SKM-1 treated with dmso at 0.1 percent for 144 hours (cell line): ENCODE measurements around the gene TMC1.
A peak's percentile ranks its signal among the peaks of the same experiment; 100 is the strongest.

Source experiments
- DNase-seq: peaks from one replicate; lab custom pipeline; 2025; ENCODE audit not compliant: unreplicated experiment; lab: John Stamatoyannopoulos, UW

The TMC1 gene

DNA sequence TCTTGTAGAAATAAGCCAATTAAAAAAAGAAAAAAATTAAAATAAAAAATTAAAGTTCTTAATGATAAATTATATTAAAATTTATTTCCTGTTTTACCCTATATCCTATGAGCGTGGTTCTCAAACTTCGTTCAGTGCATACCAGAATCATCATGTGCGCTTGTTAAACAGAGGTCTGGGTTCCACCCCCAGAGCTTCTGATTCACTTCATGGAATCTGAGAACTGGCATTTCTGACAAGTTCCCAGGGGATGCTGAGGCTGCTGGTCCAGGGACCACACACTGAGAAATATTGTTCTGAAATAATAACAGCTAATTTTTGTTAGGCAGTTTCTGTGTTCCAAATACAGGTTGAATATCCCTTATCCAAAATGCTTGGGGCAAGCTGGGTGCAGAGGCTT lies 79.3 kb downstream of the TMC1 start:
- no peak for DNase-seq

DNA sequence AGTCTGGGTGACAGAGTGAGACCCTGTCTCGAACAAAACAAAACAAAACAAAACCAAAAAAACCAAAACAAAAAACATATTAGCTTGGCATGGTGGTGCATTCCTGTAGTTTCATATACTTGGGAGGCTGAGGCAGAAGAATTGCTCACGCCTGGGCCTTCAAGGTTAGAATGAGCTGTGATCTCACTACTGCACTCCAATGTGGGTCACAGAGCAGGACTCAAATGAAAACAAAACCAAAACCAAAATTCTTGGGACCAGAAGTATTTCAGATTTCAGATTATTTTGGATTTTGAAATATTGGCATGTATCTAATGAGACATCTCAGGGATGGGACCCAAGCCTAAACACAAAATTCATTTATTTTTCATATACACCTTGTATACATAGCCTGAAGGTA lies 80.2 kb downstream of the TMC1 start:
- no peak for DNase-seq

DNA sequence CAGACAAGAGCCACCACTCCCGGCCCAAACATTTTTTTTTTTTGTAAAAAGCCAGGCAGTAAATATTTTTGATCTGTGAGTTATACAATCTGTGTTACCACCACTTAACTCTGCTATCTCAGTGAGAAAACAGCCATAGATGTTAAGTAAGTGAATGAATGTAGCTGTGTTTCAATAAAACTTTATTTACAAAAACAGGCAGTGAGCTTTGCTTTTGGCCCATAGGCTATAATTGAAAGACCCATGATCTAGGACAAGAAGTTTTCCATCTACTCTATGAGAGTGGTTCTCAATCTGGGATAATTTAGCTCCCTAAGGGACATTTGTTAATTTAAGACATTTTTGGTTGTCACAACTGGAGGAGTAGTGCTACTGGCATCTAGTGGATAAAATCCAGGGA lies 91.0 kb downstream of the TMC1 start:
- no peak for DNase-seq

DNA sequence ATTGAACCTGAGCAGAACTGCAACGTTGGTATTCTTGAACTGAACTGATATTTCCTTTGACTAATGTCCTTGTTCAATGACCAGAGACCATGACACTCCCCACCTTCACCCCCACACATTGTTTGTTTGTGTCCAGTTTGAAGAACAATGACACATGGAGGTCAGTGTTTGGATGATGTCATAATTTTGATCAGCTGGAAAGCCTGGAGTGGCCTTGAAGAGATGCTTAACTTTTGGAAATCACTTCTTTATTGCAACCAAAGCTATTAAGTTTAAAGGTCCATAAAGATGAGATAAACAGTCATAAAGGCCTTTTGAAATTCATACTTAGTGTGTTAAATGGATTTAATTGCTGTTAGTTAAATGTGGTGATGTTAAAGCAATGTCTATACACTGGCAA lies 92.7 kb downstream of the TMC1 start:
- DNase-seq = no peak

DNA sequence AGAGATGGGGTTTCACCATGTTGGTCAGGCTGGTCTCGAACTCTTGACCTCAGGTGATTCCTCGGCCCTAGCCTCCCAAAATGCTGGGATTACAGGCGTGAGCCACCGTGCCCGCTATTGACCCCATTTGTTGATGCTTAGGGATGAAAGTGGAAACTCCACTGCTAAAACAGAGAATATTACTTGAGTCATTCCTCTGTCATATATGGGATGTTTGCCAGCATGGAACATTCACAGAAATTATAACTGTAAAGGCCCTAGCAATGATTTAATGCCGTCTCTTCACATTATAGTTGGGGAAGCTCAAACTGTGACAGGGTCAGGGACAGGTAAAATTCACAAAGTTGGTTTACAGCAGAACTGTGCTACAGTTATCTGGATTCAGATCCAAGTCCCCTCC lies 94.5 kb downstream of the TMC1 start:
- no peak for DNase-seq

DNA sequence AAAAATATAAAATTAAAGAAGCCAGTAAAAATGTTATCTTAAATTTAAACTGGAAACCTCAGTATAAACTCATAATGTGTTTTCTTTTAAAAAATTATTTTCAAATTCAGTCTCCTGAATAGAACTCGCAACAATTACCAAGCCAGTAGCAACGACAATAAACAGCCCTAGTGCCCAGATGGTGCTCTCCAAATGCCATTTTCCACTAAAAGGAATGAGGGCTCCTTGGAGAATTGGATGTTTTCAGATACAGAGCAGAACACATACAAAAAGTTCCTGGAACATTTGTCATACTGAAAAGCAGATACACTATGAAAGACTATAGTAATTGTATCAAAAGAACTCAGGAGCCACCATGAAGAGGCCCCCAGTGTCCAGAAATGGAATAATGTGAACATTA lies 97.4 kb downstream of the TMC1 start:
- no peak for DNase-seq

DNA sequence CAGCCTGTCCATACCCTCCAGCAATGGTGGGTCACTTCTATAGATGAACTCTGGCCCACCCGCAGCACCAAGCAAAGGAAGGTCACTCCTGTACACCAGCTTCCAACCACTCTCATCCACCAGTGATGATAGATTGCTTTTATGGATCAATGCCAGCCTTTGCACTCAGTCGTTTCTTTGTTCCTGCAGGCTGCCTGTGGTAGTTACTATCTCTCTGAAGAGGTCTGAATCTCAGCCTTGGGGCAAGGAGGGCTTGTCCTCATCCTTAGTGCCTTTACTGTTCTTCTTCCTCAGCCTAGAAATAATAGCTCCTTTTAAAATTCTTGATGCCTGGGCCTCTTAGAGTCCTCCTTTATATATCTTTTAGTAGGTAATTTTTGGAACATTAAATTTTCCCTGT lies 100.8 kb downstream of the TMC1 start:
- DNase-seq = no peak

DNA sequence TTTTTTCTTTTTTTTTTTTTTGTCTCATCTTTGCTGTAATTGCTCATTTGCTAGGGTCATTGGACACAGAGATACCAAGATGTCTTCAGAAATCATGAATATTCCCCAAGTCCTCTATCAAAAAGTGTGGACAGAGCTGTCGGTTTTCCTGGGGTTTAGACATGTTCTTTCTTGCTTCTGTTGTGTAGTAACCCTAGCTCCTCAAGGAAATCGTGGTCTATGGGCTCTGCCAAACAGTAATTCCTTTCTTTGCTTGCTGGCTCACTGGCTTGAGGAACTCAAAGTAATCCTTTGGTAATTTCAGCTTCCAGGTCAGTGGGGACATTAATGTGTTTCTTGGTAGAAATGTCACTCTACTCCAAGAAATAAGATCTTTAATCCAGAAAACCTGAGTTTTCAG lies 101.7 kb downstream of the TMC1 start:
- DNase-seq = no peak

DNA sequence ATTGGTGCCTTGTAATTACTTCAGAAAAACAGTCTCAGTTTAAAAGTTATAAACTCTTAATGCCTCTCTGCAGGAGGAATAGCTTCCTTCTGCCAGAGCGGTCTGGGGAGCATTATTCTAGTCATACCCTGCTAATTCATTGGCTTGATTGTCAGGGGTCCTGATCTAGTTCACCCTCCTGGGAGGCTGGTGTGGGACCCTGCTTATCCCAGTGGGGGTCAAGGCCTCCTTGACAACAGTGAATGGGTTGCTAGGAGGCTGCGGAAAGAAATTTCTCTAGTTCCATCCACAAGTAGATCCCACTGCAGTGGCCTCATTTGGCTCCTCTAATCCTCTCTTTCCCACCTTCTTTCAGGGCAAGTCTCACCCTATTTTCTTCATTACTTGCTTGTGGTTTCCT lies 105.7 kb downstream of the TMC1 start:
- DNase-seq = no peak

DNA sequence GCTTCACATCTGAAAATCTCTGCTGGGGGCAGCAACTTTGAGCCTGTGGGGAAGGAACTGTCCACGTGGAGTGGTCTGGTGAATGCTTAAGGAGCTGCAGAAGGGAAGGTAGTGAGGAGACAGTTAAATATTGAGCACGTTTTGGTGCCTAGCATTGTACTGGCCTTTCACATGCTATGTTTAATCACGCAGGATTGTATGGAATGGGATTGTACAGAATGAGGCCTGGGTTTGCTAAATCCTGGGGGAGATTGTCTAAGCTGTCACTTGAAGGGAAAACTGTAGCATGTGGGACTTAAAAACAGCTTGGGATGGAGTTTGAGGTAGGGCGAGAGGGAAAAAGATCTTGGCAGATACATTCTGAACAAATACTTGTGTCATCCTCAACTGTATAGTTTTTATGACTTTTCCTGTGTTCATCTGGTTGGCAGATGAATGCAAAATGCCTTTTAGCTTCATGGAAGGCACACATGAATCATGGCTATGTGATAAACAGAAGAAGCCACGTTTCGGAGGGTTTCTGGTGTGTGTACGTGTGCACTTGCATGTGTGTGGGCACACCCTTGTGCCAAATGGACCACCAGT lies 106.6 kb downstream of the TMC1 start:
- DNase-seq = no peak

DNA sequence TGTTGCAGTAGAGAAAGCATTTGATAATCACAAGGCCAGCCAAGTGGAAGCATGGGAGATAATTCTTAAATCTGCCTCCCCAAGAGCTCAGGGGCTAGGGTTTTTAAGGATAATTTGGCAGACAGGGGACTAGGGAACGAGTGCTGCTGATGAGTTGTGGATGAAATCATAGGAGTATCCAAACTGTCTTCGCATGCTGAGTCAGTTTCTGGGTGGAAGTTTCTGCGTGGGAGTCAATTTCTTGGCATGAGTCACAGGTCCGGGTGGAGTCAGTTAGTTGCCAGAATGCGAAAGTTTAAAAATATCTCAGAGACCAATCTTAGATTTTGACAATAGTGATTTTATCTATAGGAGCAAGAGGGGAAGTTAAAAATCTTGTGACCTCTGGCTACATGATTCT lies 112.6 kb downstream of the TMC1 start:
- no peak for DNase-seq

DNA sequence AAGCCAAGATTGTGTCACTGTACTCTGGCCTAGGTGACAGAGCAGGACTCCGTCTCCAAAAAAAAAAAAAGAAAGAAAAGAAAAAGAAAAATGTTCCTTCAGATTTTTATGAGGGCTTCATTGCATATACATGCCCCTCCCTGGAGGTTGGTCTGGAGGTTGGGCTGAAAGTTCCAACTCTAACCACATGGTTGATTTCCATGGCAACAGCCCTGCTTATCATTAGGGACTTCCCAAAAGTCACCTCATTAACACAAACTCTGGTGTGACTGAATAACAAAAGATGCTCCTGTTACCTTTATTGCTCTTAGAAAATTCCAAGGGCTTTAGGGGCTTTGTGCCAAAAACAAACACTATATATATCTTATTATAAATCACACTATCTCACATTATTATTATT lies 113.8 kb downstream of the TMC1 start:
- DNase-seq = no peak

DNA sequence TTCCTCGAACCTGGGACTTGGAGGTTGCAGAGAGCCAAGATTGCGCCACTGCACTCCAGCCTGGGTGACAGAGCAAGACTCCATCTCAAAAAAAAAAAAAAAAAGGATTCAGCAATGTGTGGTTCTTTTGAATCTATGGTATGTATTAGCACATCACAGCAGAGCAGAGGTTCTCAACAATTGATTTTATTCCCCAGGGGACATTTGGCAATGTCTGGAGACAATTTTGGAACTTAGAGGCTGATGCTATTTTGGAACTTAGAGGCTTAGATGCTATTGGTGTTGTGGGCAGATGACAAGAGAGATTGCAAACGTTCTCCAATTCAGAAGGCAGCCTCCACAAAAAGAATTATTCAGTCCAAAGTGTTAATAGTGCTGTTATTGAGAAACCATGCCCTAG lies 115.2 kb downstream of the TMC1 start:
- DNase-seq = no peak

DNA sequence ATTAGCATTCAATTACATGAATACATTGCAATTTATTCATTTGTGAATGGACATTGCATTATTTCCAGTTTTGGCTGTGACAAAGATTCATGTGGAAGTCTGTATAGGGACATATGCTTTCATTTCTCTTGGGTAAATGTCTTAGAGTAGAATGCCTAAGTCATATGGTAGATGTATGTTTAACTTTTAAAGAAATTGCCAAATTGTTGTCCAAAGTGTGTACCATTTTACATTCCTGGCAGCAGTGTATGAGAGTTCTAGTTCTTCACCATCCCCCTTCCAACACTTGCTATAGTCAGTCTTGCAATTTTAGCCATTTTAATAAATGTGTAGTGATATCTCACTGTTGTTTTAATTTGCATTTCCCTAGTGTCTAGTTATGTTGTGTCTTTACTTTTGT lies 122.2 kb downstream of the TMC1 start:
- no peak for DNase-seq

DNA sequence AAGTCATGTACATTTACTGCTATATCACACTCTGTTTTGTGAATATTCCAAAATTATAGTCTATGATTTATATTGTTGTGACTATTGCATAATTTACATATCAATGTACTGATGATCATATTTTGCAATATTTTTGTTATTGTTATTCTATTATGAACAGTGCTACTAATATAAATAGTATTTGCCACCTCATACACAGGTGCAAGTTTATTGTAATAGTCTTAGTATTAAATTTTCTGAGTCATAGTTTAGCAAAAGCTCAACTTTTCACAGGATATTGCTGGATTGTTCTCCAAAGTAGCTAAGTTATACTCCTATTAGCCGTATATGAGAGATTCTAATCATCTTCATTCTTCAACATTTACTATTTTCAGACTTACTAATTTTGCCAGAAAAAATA lies 124.7 kb downstream of the TMC1 start:
- no peak for DNase-seq

DNA sequence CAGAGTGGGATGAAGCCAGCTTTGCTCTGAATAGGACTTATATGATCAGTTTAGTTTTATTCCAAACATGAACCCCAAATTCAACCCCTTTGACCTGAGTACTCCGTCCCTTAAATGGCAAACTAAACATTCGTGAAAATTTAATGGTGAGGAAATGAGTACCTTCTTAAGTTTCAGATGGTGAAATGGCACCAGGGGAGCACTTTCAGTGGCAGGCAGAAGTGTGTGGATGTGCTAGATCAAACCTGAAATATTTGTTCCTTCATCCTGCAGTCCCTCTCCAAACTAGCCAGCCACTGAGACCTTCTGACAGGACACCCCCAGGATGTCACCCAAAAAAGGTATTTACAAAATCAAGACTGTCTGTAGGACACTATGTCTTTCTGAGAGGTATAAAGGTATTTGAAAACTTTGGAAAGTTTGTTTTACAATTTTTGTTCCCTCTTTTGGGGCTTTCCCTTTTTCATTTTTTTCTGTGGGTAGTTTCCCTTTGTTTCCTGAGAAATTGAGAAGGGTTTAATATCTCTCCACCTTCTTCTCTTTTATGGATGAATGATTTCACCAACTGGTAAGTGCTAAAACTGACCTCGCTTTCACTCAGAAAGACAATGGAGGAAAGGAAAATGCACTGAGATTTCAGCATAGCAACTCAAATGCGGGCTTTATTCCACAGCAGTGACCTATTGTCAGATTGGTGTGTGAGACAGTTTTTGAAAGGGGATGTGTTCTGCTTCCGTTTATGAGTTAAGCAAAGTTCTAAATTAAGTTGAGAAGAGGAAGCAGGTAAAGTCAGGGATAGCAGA lies 127.1 kb downstream of the TMC1 start:
- no peak for DNase-seq

DNA sequence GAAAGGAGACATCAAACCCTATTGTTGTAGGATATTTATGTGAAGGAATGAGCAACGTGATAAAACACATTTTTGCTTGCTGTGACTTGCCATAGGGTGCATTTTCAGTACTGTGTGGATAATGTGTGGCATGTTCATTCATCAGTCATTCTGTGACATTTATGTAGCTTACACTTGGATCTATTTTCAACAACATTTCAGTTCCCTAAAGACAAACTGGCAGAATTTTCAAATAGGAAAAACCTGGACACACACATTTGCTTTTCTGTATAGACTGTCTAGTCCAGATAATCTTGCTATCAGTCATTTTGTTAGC lies 127.7 kb downstream of the TMC1 start:
- peak; percentile 2 for DNase-seq

DNA sequence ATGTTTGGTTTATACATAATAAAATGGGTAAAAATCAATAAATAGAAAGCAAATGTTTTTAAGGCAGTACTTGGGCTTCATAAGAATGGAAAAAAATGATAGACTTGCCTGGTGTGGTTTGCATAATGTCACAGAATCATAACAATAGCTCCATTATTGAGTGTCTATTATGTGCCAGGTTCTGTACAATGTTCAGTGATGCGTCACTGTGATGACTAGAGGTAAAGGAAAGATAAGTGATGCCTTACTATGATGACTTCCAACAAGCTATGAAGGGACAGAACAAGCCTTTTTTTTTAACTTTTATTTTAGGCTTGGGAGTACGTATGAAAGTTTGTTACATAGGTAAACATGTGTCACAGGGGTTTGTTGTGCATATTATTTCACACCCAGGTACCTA lies 128.8 kb downstream of the TMC1 start:
- DNase-seq = no peak

DNA sequence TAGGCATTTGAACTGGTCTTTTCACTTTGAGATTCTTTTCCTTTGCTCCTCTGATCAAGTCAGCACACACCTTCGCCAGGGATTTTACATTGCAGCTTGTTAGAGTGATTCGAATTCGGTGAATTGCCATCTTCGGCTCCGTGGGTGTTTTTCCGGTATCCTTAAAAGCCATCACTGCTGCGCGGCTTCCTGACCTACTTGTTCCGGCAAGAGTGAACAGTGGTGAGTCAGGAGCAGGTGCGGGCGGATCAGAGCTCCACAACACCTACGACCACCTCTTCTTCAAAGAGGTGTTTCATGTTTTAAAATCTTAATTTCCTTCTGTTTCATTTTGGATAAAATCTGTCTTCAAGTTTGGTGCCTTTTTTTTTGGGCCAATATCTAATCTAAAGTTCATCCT lies 134.6 kb downstream of the TMC1 start:
- DNase-seq = no peak

DNA sequence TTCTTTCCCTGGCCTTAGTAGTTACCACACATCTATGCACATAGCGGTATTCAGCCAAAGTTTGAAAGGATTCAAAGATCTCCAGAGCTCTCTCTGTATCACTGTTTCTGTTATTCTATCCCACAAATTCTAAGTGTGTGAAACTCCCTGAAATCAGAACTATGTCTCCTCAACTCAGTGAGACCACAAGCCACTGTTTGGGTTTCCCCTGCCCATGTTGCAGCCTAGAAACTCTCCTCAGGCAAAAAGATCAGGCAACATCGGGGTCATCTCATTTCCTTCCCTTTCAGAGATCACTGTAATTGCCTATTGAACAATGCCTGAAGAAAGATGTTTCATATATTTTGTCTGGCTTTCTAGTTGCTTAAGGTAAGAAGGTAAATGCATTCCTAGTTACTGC lies 135.6 kb downstream of the TMC1 start:
- DNase-seq = no peak

DNA sequence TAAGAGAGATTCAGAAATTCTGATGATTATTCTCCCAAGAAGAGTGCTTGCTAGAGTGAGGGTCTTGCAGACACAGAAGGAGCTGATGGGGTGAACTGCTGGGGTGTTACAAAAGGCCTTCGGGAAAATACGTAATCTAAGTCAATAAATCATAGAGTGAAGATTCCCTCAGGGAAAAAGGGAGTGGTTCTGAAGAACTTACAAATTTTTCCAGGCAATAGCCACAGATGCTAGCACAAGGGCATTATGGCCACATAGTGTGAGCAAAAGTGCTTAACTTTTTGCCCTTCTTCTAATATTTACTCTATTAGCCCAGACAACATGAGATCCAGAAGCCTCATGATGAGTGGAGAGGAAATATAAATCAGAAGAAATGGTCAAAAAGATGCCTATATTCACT lies 137.3 kb downstream of the TMC1 start:
- no peak for DNase-seq

DNA sequence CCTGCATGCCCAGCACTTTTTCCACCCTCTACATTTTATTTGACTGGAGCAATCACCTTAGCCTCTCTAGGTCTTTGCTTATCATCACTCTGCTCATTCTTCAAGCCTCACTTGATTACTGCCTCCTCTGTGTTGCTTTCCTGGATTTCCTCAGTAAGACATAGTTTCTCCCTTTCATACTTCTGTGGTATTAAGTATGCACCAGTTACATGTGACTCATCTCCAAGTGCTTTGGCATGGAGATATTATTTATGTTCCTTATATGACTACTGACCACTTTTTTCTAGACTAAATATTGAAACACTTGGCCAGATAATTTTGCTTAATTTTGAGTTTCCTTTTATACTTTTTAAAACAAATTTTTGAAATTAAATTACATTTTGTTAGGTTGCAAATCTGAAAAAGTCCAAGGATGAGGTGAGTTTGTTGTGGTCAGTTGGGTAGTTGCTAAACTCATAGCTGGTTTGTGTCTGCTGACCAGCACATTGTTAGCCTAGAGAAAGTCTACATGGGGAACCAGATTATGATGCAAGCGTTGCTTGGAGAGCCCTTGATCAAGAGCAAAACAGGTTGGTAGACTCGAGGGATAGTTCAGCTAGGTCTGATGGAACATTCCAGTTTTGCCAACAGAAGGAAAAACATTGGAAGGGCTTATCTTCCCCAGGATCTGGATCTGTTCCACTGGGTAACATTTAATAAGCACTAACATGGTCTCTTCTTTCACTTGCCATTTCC lies 140.2 kb downstream of the TMC1 start:
- DNase-seq = no peak

DNA sequence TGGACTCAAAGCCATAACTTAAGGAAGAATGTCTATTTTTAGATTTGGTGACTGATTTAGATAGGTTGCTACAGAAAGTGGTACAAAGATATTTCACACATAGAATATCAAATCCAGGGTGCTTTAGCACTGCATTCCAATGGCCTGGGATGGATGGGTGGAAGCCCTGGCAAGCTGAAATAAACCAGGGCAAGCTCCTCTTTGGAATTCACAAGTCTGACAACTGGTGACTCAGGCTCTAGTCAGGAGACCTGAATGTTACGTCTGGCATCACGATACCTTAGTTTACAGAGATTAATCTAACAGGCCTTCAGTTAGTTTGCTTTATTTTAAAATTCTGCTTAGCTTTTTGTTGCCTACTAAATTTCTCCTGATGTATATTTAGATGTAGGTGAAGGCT lies 144.0 kb downstream of the TMC1 start:
- no peak for DNase-seq
